ENCODE measurements around the gene PLAC1.

PLAC1 gene

GRCh38 chrX:134669378-134670098, 11.3 kb upstream of the PLAC1 start:
- POLR2A ChIA-PET, result no interaction called here
- TF ChIP-seq SUZ12 (IDR thresholded peaks at IDR 0.05), result no peak
- TF ChIP-seq ELF4 (IDR thresholded peaks at IDR 0.05), result no peak
- TF ChIP-seq CTBP1 (IDR thresholded peaks at IDR 0.05; ENCODE audit: borderline replicate concordance), result no peak
- no peak for TF ChIP-seq HDGF (IDR thresholded peaks at IDR 0.05; ENCODE audit: borderline replicate concordance)
- no peak for TF ChIP-seq LEF1 (IDR thresholded peaks at IDR 0.05; ENCODE audit: borderline replicate concordance)
- no peak for TF ChIP-seq FOXA1 (IDR thresholded peaks at IDR 0.05)
- no peak for TF ChIP-seq BHLHE40 (IDR thresholded peaks at IDR 0.05; ENCODE audit: borderline replicate concordance)
- no peak for TF ChIP-seq FOXK2 (IDR thresholded peaks at IDR 0.05)
- no peak for TF ChIP-seq SP1 (IDR thresholded peaks at IDR 0.05)
- TF ChIP-seq NFRKB (IDR thresholded peaks at IDR 0.05), result no peak
- no peak for TF ChIP-seq PKNOX1 (IDR thresholded peaks at IDR 0.05)
- no peak for TF ChIP-seq FOXM1 (IDR thresholded peaks at IDR 0.05; ENCODE audit: borderline replicate concordance)
- TF ChIP-seq ZNF384 (IDR thresholded peaks at IDR 0.05), result no peak
- no peak for TF ChIP-seq TARDBP (IDR thresholded peaks at IDR 0.05)
- no peak for TF ChIP-seq ARNT (IDR thresholded peaks at IDR 0.05)
- TF ChIP-seq L3MBTL2 (conservative IDR thresholded peaks at IDR 0.05), result no peak
- DNase-seq (ENCODE audit: extremely low spot score), result no peak
- CTCF ChIA-PET, result interaction anchor here (0.6 kb wide), 1 partner anchor 149 kb away, joined by 4 read pairs; no protein-coding TSS in a partner anchor

- no peak for DNase-seq (ENCODE audit: extremely low spot score)
- ChIA-PET POLR2A (no interaction called here), CTCF (no interaction called here)
- TF ChIP-seq SP1 (IDR thresholded peaks at IDR 0.05) (no peak), ELF4 (IDR thresholded peaks at IDR 0.05) (no peak), FOXK2 (IDR thresholded peaks at IDR 0.05) (no peak), TARDBP (IDR thresholded peaks at IDR 0.05) (no peak), PKNOX1 (IDR thresholded peaks at IDR 0.05) (no peak), FOXA1 (IDR thresholded peaks at IDR 0.05) (no peak), NFRKB (IDR thresholded peaks at IDR 0.05) (no peak), LEF1 (IDR thresholded peaks at IDR 0.05; ENCODE audit: borderline replicate concordance) (no peak)
These were observed 5.9 kb upstream of the PLAC1 start for GRCh38 chrX:134664202-134664601.

GRCh38 chrX:134661295-134661694, 3.0 kb upstream of the PLAC1 start:
- no peak for DNase-seq (ENCODE audit: extremely low spot score)
- POLR2A ChIA-PET, result no interaction called here
- TF ChIP-seq CTBP1 (IDR thresholded peaks at IDR 0.05; ENCODE audit: borderline replicate concordance) (no peak), ELF4 (IDR thresholded peaks at IDR 0.05) (no peak), FOXK2 (IDR thresholded peaks at IDR 0.05) (no peak), PKNOX1 (IDR thresholded peaks at IDR 0.05) (no peak), FOXM1 (IDR thresholded peaks at IDR 0.05; ENCODE audit: borderline replicate concordance) (no peak), NFRKB (IDR thresholded peaks at IDR 0.05) (no peak), LEF1 (IDR thresholded peaks at IDR 0.05; ENCODE audit: borderline replicate concordance) (no peak), SUZ12 (IDR thresholded peaks at IDR 0.05) (no peak), TARDBP (IDR thresholded peaks at IDR 0.05) (no peak), ZNF384 (IDR thresholded peaks at IDR 0.05) (no peak), ARNT (IDR thresholded peaks at IDR 0.05) (no peak), SP1 (IDR thresholded peaks at IDR 0.05) (no peak), FOXA1 (IDR thresholded peaks at IDR 0.05) (no peak), L3MBTL2 (conservative IDR thresholded peaks at IDR 0.05) (no peak), BHLHE40 (IDR thresholded peaks at IDR 0.05; ENCODE audit: borderline replicate concordance) (no peak), HDGF (IDR thresholded peaks at IDR 0.05; ENCODE audit: borderline replicate concordance) (no peak)
- CTCF ChIA-PET, result interaction anchor here (0.6 kb wide), 1 partner anchor 1976 kb away, joined by 4 read pairs; no protein-coding TSS in a partner anchor

GRCh38 chrX:134660627-134661026, 2.4 kb upstream of the PLAC1 start:
- TF ChIP-seq HDGF (IDR thresholded peaks at IDR 0.05; ENCODE audit: borderline replicate concordance) (no peak), NFRKB (IDR thresholded peaks at IDR 0.05) (no peak), SUZ12 (IDR thresholded peaks at IDR 0.05) (no peak), FOXK2 (IDR thresholded peaks at IDR 0.05) (no peak), CTBP1 (IDR thresholded peaks at IDR 0.05; ENCODE audit: borderline replicate concordance) (no peak), ARNT (IDR thresholded peaks at IDR 0.05) (no peak), L3MBTL2 (conservative IDR thresholded peaks at IDR 0.05) (no peak), BHLHE40 (IDR thresholded peaks at IDR 0.05; ENCODE audit: borderline replicate concordance) (no peak), ZNF384 (IDR thresholded peaks at IDR 0.05) (no peak), SP1 (IDR thresholded peaks at IDR 0.05) (no peak)
- POLR2A ChIA-PET, result no interaction called here
- no peak for DNase-seq (ENCODE audit: extremely low spot score)
- CTCF ChIA-PET, result no interaction called here

- TF ChIP-seq FOXM1 (IDR thresholded peaks at IDR 0.05; ENCODE audit: borderline replicate concordance) (no peak), ARNT (IDR thresholded peaks at IDR 0.05) (no peak), PKNOX1 (IDR thresholded peaks at IDR 0.05) (no peak), FOXK2 (IDR thresholded peaks at IDR 0.05) (no peak), FOXA1 (IDR thresholded peaks at IDR 0.05) (no peak), HDGF (IDR thresholded peaks at IDR 0.05; ENCODE audit: borderline replicate concordance) (no peak), LEF1 (IDR thresholded peaks at IDR 0.05; ENCODE audit: borderline replicate concordance) (no peak), NFRKB (IDR thresholded peaks at IDR 0.05) (no peak), BHLHE40 (IDR thresholded peaks at IDR 0.05; ENCODE audit: borderline replicate concordance) (no peak), SUZ12 (IDR thresholded peaks at IDR 0.05) (no peak)
- ChIA-PET CTCF (no interaction called here), POLR2A (no interaction called here)
- DNase-seq (ENCODE audit: extremely low spot score), result no peak
These were observed 1.5 kb upstream of the PLAC1 start for GRCh38 chrX:134659761-134660160.

Data from HEK293T (cell line).